ENCODE data around the gene ZNF474.
"Not testable (repeated sequence)": the region's sequence is repeated elsewhere in the genome, so short reads cannot be mapped to it uniquely, and the experiment has no call there.

The ZNF474 gene
- total RNA-seq = 0.04 to 0.42 reads per million in 2 experiments

- DNase-seq (ENCODE audit: low read depth) = no peak
Measured at GRCh38 chr5:122129306-122129705, at the start of gene ZNF474. TSS of gene ZNF474 (plus strand) at chr5:122129546. CDS start at chr5:122151991, 22,445 bp downstream.

- DNase-seq (ENCODE audit: low read depth) = no peak
Measured at GRCh38 chr5:122081541-122081940, 47.8 kb upstream of the ZNF474 start.

GRCh38 chr5:122083535-122083934, 45.8 kb upstream of the ZNF474 start:
- no peak for DNase-seq (ENCODE audit: low read depth)

GRCh38 chr5:122085041-122085440, 44.3 kb upstream of the ZNF474 start:
- DNase-seq (ENCODE audit: low read depth) = no peak

GRCh38 chr5:122089096-122090013, 40.0 kb upstream of the ZNF474 start:
- DNase-seq (ENCODE audit: low read depth) = no peak

GRCh38 chr5:122091936-122092600, 37.3 kb upstream of the ZNF474 start:
- DNase-seq (ENCODE audit: low read depth) = no peak

- DNase-seq (ENCODE audit: low read depth) = no peak
Measured at GRCh38 chr5:122093415-122094180, 35.7 kb upstream of the ZNF474 start.

- DNase-seq (ENCODE audit: low read depth) = not testable (repeated sequence)
Measured at GRCh38 chr5:122094251-122094650, 35.1 kb upstream of the ZNF474 start.

- DNase-seq (ENCODE audit: low read depth) = no peak
Measured at GRCh38 chr5:122095158-122095557, 34.2 kb upstream of the ZNF474 start.

- DNase-seq (ENCODE audit: low read depth) = no peak
Measured at GRCh38 chr5:122097391-122097790, 32.0 kb upstream of the ZNF474 start.

GRCh38 chr5:122099060-122099790, 30.1 kb upstream of the ZNF474 start:
- DNase-seq (ENCODE audit: low read depth) = no peak

GRCh38 chr5:122101636-122102285, 27.6 kb upstream of the ZNF474 start:
- DNase-seq (ENCODE audit: low read depth) = no peak

GRCh38 chr5:122102825-122103224, 26.5 kb upstream of the ZNF474 start:
- no peak for DNase-seq (ENCODE audit: low read depth)

GRCh38 chr5:122105909-122106308, 23.4 kb upstream of the ZNF474 start:
- no peak for DNase-seq (ENCODE audit: low read depth)

GRCh38 chr5:122107016-122107415, 22.3 kb upstream of the ZNF474 start:
- no peak for DNase-seq (ENCODE audit: low read depth)

- DNase-seq (ENCODE audit: low read depth) = no peak
Measured at GRCh38 chr5:122110987-122111386, 18.4 kb upstream of the ZNF474 start.

GRCh38 chr5:122111460-122111859, 17.9 kb upstream of the ZNF474 start:
- no peak for DNase-seq (ENCODE audit: low read depth)

- no peak for DNase-seq (ENCODE audit: low read depth)
Measured at GRCh38 chr5:122112063-122112462, 17.3 kb upstream of the ZNF474 start.

- no peak for DNase-seq (ENCODE audit: low read depth)
Measured at GRCh38 chr5:122112733-122113558, 16.4 kb upstream of the ZNF474 start.

- DNase-seq (ENCODE audit: low read depth) = no peak
Measured at GRCh38 chr5:122114501-122114900, 14.8 kb upstream of the ZNF474 start.

Data from T follicular helper cell (primary cell).